HEK293 (cell line): ENCODE measurements around the gene DISC1.

ENCODE experiments used
- CTCF ChIA-PET: fragments of 350-600 bp; formaldehyde crosslinking; extraction: SDS; loops from one replicate; lab custom pipeline; 2021; ENCODE audit warnings: antibody characterized with exemption; lab: Yijun Ruan, JAX
- POLR2A ChIA-PET: fragments of 300-600 bp; formaldehyde crosslinking; extraction: SDS; loops from one replicate; lab custom pipeline; 2020; ENCODE audit warnings: antibody characterized with exemption, inconsistent platforms; lab: Yijun Ruan, JAX
- H3K27ac ChIP-seq: fragments of 200-500 bp; sonication (Bioruptor generic); 2 replicates; pipeline ENCODE4 v1.5.1; 2014; ENCODE audit warnings: low read depth, low read length, control low read depth, inconsistent platforms; ENCODE audit errors: extremely low read depth
- H3K36me3 ChIP-seq, 2 experiments: fragments of 200-500 bp in 1 of 2; sonication (Bioruptor generic) in 1 of 2; 1 replicate in 1 of 2; 2 replicates in 1 of 2; pipeline ENCODE4 v1.5.1; 2014 to 2017; ENCODE audit warnings: inconsistent platforms in 2 of 2, low read length in 2 of 2; ENCODE audit not compliant: control insufficient read depth in 2 of 2, insufficient read depth in 1 of 2
- H3K4me1 ChIP-seq: fragments of 200-500 bp; sonication (Bioruptor generic); 2 replicates; pipeline ENCODE4 v1.5.1; 2014; ENCODE audit warnings: mild to moderate bottlenecking, low read length, inconsistent platforms; ENCODE audit not compliant: control insufficient read depth, insufficient read depth
- H3K4me3 ChIP-seq: 2 replicates; pipeline ENCODE4 v1.5.1; 2011; ENCODE audit warnings: low read depth, mild to moderate bottlenecking, control low read depth, low read length, moderate library complexity
- H3K9me3 ChIP-seq: fragments of 200-500 bp; sonication (Bioruptor generic); 2 replicates; pipeline ENCODE4 v1.5.1; 2014; ENCODE audit warnings: low read depth, low read length, inconsistent platforms; ENCODE audit not compliant: control insufficient read depth, insufficient read depth
- BCL11B ChIP-seq: fragments of 450-650 bp; formaldehyde crosslinking; IDR thresholded peaks from 2 replicates; pipeline ENCODE4 v1.5.1; 2016; ENCODE audit warnings: low read depth, missing biosample characterization, missing genetic modification characterization
- GLI4 ChIP-seq: fragments of 450-650 bp; formaldehyde crosslinking; IDR thresholded peaks from 2 replicates; pipeline ENCODE4 v1.5.1; 2016; ENCODE audit warnings: missing biosample characterization, missing genetic modification characterization
- KLF1 ChIP-seq: fragments of 450-650 bp; formaldehyde crosslinking; IDR thresholded peaks from 2 replicates; pipeline ENCODE4 v1.5.1; 2016; ENCODE audit warnings: missing biosample characterization, missing genetic modification characterization
- KLF16 ChIP-seq: fragments of 450-650 bp; formaldehyde crosslinking; IDR thresholded peaks from 2 replicates; pipeline ENCODE4 v1.5.1; 2017; ENCODE audit warnings: missing biosample characterization, missing genetic modification characterization
- MEIS1 ChIP-seq: sonication (generic); formaldehyde crosslinking; IDR thresholded peaks from 2 replicates; pipeline ENCODE4 v1.8.1; 2022; ENCODE audit warnings: missing genetic modification reagents, mild to moderate bottlenecking, borderline replicate concordance
- MZF1 ChIP-seq: fragments of 450-650 bp; formaldehyde crosslinking; IDR thresholded peaks from 2 replicates; pipeline ENCODE4 v1.5.1; 2017; ENCODE audit warnings: missing biosample characterization, missing genetic modification characterization, borderline replicate concordance
- SCRT1 ChIP-seq: fragments of 450-650 bp; formaldehyde crosslinking; IDR thresholded peaks from 2 replicates; pipeline ENCODE4 v1.5.1; 2016; ENCODE audit warnings: missing biosample characterization, missing genetic modification characterization, borderline replicate concordance
- YY1 ChIP-seq: fragments of 450-650 bp; formaldehyde crosslinking; IDR thresholded peaks from 2 replicates; pipeline ENCODE4 v1.5.1; 2018; ENCODE audit warnings: missing biosample characterization, missing genetic modification characterization
- ZBTB20 ChIP-seq: fragments of 450-650 bp; formaldehyde crosslinking; IDR thresholded peaks from 2 replicates; pipeline ENCODE4 v1.5.1; 2016; ENCODE audit warnings: missing biosample characterization, missing genetic modification characterization
- ZNF133 ChIP-seq: fragments of 450-650 bp; formaldehyde crosslinking; IDR thresholded peaks from 2 replicates; pipeline ENCODE4 v1.5.1; 2016; ENCODE audit warnings: missing biosample characterization, missing genetic modification characterization
- ZNF16 ChIP-seq: fragments of 450-650 bp; formaldehyde crosslinking; IDR thresholded peaks from 2 replicates; pipeline ENCODE4 v1.5.1; 2016; ENCODE audit warnings: low read depth, missing biosample characterization, missing genetic modification characterization
- ZNF174 ChIP-seq: fragments of 450-650 bp; formaldehyde crosslinking; IDR thresholded peaks from 2 replicates; pipeline ENCODE4 v1.5.0; 2017; ENCODE audit warnings: missing biosample characterization, mild to moderate bottlenecking, missing genetic modification characterization
- ZNF24 ChIP-seq: fragments of 450-650 bp; formaldehyde crosslinking; IDR thresholded peaks from 2 replicates; pipeline ENCODE4 v1.5.1; 2016; ENCODE audit warnings: missing biosample characterization, missing genetic modification characterization
- ZNF292 ChIP-seq: fragments of 450-650 bp; formaldehyde crosslinking; IDR thresholded peaks from 2 replicates; pipeline ENCODE4 v1.5.1; 2016; ENCODE audit warnings: low read depth, missing biosample characterization, missing genetic modification characterization, borderline replicate concordance
- ZNF530 ChIP-seq: fragments of 450-650 bp; formaldehyde crosslinking; IDR thresholded peaks from 2 replicates; pipeline ENCODE4 v1.5.1; 2016; ENCODE audit warnings: low read depth, missing biosample characterization, missing genetic modification characterization
- ZNF596 ChIP-seq: fragments of 450-650 bp; IDR thresholded peaks from 2 replicates; pipeline ENCODE4 v1.5.0; 2018; ENCODE audit warnings: missing biosample characterization, mild to moderate bottlenecking, missing genetic modification characterization, moderate library complexity
- ZNF600 ChIP-seq: fragments of 450-650 bp; formaldehyde crosslinking; IDR thresholded peaks from 2 replicates; pipeline ENCODE4 v1.5.1; 2016; ENCODE audit warnings: missing biosample characterization, missing genetic modification characterization
- ZNF664 ChIP-seq: fragments of 450-650 bp; formaldehyde crosslinking; IDR thresholded peaks from 2 replicates; pipeline ENCODE4 v1.5.1; 2016; ENCODE audit warnings: missing biosample characterization, missing genetic modification characterization
- ZNF777 ChIP-seq: fragments of 450-650 bp; formaldehyde crosslinking; IDR thresholded peaks from 2 replicates; pipeline ENCODE4 v1.5.1; 2017; ENCODE audit warnings: missing biosample characterization, missing genetic modification characterization, borderline replicate concordance
- ZNF785 ChIP-seq: fragments of 450-650 bp; formaldehyde crosslinking; IDR thresholded peaks from 2 replicates; pipeline ENCODE4 v1.5.1; 2016; ENCODE audit warnings: missing biosample characterization, missing genetic modification characterization
- ZNF791 ChIP-seq: fragments of 450-650 bp; formaldehyde crosslinking; IDR thresholded peaks from 2 replicates; pipeline ENCODE4 v1.5.1; 2016; ENCODE audit warnings: missing biosample characterization, missing genetic modification characterization
- ZNF837 ChIP-seq: fragments of 450-650 bp; formaldehyde crosslinking; IDR thresholded peaks from 2 replicates; pipeline ENCODE4 v1.5.1; 2016; ENCODE audit warnings: missing biosample characterization, missing genetic modification characterization
- TF ChIP-seq, protein P1 (sequence below): fragments of 450-650 bp; formaldehyde crosslinking; IDR thresholded peaks from 2 replicates; pipeline ENCODE4 v1.5.1; 2016; ENCODE audit warnings: missing biosample characterization, missing genetic modification characterization, borderline replicate concordance
- TF ChIP-seq, protein P2 (sequence below): fragments of 450-650 bp; formaldehyde crosslinking; IDR thresholded peaks from 2 replicates; pipeline ENCODE4 v1.5.1; 2016; ENCODE audit warnings: missing biosample characterization, missing genetic modification characterization
- TF ChIP-seq, protein P3 (sequence below): fragments of 450-650 bp; formaldehyde crosslinking; IDR thresholded peaks from 2 replicates; pipeline ENCODE4 v1.5.1; 2016; ENCODE audit warnings: missing biosample characterization, missing genetic modification characterization

The DISC1 gene

DNA sequence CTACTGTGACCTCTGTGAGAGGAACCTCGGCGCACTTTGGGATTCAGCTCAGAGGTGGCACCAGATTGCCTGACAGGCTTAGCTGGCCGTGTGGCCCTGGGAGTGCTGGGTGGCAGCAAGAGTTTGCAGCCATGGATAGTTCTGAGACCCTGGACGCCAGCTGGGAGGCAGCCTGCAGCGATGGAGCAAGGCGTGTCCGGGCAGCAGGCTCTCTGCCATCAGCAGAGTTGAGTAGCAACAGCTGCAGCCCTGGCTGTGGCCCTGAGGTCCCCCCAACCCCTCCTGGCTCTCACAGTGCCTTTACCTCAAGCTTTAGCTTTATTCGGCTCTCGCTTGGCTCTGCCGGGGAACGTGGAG, 67.5 kb downstream of the DISC1 start:
- CTCF ChIA-PET = interaction anchor here (0.6 kb wide), 1 partner anchor 20 kb away, joined by 6 read pairs; no protein-coding TSS in a partner anchor
- TF ChIP-seq MZF1 = no peak
- no peak for TF ChIP-seq ZNF785 (tag by site-specific recombination)
- TF ChIP-seq ZNF600 (tag by site-specific recombination) = no peak
- TF ChIP-seq ZNF530 (tag by site-specific recombination) = no peak
- no peak for TF ChIP-seq ZNF664
- TF ChIP-seq ZNF777 (tag by site-specific recombination) = no peak
- no peak for TF ChIP-seq ZNF24
- no peak for TF ChIP-seq MEIS1 (CRISPR knock-in tag)
- no peak for TF ChIP-seq GLI4 (tag by site-specific recombination)
- no peak for TF ChIP-seq BCL11B (tag by site-specific recombination)
- TF ChIP-seq ZNF174 (tag by site-specific recombination) = no peak
- TF ChIP-seq ZNF16 (tag by site-specific recombination) = no peak
- no peak for TF ChIP-seq KLF1
- Histone ChIP-seq H3K4me1 (peaks cover 4% of the 10 kb centered on the region), H3K27ac (no peak overlapping the region), H3K4me3 (no peak overlapping the region), H3K9me3 (no peaks in the 10 kb centered on the region), H3K36me3 (peaks cover 0 to 7% of the 10 kb centered on the region in 2 experiments; a peak in 1 of 3 replicates)
- POLR2A ChIA-PET = no interaction called here

DNA sequence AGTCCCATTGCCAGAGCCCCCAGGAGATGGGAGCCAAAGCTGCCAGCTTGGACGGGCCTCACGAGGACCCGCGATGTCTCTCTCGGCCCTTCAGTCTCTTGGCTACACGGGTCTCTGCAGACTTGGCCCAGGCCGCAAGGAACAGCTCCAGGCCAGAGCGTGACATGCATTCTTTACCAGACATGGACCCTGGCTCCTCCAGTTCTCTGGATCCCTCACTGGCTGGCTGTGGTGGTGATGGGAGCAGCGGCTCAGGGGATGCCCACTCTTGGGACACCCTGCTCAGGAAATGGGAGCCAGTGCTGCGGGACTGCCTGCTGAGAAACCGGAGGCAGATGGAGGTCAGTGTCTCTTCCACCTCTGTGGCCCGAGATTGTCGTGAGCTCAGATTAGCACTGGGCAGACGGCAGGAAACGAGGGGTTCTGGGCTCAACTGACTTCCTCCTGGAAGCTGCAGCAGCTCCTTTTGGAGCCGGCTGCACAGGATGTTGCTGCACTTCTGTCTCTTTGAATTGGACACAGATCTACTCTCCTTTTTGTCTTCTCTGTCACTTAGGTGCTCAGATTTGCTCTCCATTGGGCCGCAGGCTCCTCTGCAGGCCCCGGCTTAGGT, 68.0 kb downstream of the DISC1 start:
- H3K4me3 ChIP-seq = no peak overlapping the region
- no peak for TF ChIP-seq ZNF292 (tag by site-specific recombination)
- TF ChIP-seq ZNF596 (tag by site-specific recombination) = no peak
- no peak for TF ChIP-seq YY1
- TF ChIP-seq ZNF791 (tag by site-specific recombination) = no peak
- TF ChIP-seq, protein P1, sequence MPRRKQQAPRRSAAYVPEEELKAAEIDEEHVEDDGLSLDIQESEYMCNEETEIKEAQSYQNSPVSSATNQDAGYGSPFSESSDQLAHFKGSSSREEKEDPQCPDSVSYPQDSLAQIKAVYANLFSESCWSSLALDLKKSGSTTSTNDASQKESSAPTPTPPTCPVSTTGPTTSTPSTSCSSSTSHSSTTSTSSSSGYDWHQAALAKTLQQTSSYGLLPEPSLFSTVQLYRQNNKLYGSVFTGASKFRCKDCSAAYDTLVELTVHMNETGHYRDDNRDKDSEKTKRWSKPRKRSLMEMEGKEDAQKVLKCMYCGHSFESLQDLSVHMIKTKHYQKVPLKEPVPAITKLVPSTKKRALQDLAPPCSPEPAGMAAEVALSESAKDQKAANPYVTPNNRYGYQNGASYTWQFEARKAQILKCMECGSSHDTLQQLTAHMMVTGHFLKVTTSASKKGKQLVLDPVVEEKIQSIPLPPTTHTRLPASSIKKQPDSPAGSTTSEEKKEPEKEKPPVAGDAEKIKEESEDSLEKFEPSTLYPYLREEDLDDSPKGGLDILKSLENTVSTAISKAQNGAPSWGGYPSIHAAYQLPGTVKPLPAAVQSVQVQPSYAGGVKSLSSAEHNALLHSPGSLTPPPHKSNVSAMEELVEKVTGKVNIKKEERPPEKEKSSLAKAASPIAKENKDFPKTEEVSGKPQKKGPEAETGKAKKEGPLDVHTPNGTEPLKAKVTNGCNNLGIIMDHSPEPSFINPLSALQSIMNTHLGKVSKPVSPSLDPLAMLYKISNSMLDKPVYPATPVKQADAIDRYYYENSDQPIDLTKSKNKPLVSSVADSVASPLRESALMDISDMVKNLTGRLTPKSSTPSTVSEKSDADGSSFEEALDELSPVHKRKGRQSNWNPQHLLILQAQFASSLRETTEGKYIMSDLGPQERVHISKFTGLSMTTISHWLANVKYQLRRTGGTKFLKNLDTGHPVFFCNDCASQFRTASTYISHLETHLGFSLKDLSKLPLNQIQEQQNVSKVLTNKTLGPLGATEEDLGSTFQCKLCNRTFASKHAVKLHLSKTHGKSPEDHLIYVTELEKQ = no peak
- no peak for TF ChIP-seq KLF16 (tag by site-specific recombination)
- no peak for TF ChIP-seq ZNF837 (tag by site-specific recombination)
- TF ChIP-seq, protein P2, sequence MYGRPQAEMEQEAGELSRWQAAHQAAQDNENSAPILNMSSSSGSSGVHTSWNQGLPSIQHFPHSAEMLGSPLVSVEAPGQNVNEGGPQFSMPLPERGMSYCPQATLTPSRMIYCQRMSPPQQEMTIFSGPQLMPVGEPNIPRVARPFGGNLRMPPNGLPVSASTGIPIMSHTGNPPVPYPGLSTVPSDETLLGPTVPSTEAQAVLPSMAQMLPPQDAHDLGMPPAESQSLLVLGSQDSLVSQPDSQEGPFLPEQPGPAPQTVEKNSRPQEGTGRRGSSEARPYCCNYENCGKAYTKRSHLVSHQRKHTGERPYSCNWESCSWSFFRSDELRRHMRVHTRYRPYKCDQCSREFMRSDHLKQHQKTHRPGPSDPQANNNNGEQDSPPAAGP (tag by site-specific recombination) = no peak
- no peak for TF ChIP-seq ZNF530 (tag by site-specific recombination)
- no peak for TF ChIP-seq SCRT1 (tag by site-specific recombination)
- no peak for TF ChIP-seq ZBTB20
- no peak for TF ChIP-seq ZNF133 (tag by site-specific recombination)
- TF ChIP-seq, protein P3, sequence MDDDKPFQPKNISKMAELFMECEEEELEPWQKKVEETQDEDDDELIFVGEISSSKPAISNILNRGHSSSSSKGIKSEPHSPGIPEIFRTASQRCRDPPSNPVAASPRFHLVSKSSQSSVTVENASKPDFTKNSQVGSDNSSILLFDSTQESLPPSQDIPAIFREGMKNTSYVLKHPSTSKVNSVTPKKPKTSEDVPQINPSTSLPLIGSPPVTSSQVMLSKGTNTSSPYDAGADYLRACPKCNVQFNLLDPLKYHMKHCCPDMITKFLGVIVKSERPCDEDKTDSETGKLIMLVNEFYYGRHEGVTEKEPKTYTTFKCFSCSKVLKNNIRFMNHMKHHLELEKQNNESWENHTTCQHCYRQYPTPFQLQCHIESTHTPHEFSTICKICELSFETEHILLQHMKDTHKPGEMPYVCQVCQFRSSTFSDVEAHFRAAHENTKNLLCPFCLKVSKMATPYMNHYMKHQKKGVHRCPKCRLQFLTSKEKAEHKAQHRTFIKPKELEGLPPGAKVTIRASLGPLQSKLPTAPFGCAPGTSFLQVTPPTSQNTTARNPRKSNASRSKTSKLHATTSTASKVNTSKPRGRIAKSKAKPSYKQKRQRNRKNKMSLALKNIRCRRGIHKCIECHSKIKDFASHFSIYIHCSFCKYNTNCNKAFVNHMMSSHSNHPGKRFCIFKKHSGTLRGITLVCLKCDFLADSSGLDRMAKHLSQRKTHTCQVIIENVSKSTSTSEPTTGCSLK = no peak
- H3K36me3 ChIP-seq = peaks cover 0 to 7% of the 10 kb centered on the region in 2 experiments; a peak in 1 of 3 replicates
- ChIA-PET POLR2A (no interaction called here), CTCF (interaction anchor here (0.6 kb wide), 1 partner anchor 21 kb away, joined by 6 read pairs; no protein-coding TSS in a partner anchor)
- H3K4me1 ChIP-seq = peaks cover 4% of the 10 kb centered on the region
- H3K9me3 ChIP-seq = no peaks in the 10 kb centered on the region
- H3K27ac ChIP-seq = no peak overlapping the region
